PC-3 (cell line): ENCODE data around the gene SLC9A9.

ENCODE experiments used
- EZH2phosphoT487 ChIP-seq: fragments of 300-600 bp; sonication (generic); IDR thresholded peaks from 2 replicates; pipeline ENCODE4 v1.6.1; 2018; ENCODE audit warnings: mild to moderate bottlenecking, antibody characterized with exemption, low read length, borderline replicate concordance
- TF ChIP-seq, protein P1 (sequence below): fragments of 300-600 bp; sonication (generic); conservative IDR thresholded peaks from 2 replicates; pipeline ENCODE4 v1.5.1; 2017; ENCODE audit warnings: antibody characterized with exemption, low read depth, mild to moderate bottlenecking, low read length

DNA sequence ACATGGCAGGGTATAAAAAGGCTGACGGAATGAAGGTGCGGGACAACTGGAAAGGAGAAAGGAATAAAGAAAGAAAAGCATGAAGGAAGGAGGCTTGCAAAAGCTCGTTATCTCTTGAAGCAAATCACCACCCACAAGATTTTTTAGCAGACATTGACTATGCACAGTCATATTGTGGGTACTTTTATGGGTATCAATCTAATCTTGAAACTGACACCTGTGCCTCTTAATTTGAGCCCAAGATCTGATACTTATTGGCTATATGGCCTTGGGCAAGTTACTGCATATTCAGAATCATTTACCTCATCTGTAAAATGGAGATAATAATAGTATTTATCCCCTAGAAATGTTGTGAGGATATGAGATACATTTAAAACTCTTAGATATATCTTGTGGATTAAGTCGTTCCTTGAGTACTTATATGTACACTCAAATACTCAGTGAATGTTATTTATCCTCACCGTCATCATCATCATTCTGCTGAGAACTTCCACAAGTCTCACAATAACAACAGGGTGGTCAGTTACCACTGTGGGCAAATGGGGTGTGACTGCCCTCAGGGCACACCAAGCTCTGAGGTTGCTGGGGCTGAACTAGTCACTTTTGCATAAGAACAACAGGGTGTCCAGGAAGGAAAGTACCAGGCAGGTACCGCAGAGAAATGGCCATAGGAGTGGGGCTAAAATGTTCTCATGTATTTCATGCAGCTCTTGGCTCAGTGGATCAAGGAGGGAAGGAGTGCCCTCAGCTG, 266.1 kb downstream of the SLC9A9 start:
- TF ChIP-seq, protein P1, sequence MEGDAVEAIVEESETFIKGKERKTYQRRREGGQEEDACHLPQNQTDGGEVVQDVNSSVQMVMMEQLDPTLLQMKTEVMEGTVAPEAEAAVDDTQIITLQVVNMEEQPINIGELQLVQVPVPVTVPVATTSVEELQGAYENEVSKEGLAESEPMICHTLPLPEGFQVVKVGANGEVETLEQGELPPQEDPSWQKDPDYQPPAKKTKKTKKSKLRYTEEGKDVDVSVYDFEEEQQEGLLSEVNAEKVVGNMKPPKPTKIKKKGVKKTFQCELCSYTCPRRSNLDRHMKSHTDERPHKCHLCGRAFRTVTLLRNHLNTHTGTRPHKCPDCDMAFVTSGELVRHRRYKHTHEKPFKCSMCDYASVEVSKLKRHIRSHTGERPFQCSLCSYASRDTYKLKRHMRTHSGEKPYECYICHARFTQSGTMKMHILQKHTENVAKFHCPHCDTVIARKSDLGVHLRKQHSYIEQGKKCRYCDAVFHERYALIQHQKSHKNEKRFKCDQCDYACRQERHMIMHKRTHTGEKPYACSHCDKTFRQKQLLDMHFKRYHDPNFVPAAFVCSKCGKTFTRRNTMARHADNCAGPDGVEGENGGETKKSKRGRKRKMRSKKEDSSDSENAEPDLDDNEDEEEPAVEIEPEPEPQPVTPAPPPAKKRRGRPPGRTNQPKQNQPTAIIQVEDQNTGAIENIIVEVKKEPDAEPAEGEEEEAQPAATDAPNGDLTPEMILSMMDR = no peak
- no peak for TF ChIP-seq EZH2phosphoT487
